ENCODE data around the gene GARIN5B. TPM values are rescaled to one million over a fixed set of nuclear protein-coding genes. Genes with fewer than 3 reads are reported as not detected.

Gene GARIN5B
- total and polyA plus RNA-seq, 2 of the 13 experiments (the other 11 are each of a cell fraction or from before 2014, with no cell fraction given): not detected

DNA sequence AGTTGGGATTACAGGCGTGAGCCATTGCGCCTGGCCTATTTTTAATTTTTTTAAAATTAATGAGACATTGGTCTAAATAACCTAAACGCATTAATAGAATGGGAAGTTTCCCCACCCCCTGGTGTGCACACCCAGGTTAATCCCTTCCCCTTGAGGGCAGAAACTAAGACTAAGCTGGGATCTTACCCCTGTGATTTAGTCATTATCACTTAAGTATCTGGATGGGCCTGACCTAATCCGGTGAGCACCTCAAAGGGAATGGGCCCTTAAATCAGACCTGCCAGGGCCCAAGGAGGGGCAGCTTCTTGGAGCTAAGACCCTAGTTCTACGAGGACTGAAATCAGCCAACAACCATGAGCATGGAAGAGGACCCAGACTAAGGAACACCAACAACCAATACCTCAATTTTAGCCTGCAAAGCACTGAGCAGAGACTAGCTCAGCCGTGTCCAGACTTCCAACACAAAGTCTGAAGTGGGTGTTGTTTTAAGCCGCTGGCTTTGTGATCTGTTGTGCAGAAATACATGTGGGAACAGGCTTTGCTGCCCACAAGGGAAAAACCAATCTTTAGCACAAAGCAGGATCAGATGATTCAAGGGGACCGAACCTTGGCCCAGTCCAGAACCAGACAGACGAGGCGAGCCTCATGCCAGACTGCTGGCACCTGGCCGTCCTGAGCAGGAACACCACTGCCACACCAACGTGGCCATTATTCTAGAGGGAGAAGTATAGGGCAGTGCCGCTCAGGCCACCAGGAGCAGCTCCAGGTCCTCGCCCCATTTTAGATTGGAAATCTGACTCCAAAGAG, 37.4 kb upstream of the GARIN5B start:
- Histone ChIP-seq H3K9me3 (ENCODE audit: low read length) (no peaks in the 10 kb centered on the region), H3K27me3 (ENCODE audit: control insufficient read depth in 1 of 2, insufficient read depth in 2 of 2, low read length in 2 of 2) (no peaks in the 10 kb centered on the region), H3K79me2 (ENCODE audit: insufficient read depth, low read length) (peaks cover 1% of the 10 kb centered on the region), H3K4me3 (replicated peaks in 1 of 3; ENCODE audit: insufficient read depth in 1 of 3, low read depth in 2 of 3, low read length in 3 of 3) (no peak overlapping the region), H3K9ac (ENCODE audit: insufficient read depth, low read depth, low read length) (no peak overlapping the region), H3K4me2 (ENCODE audit: low read depth, low read length) (no peak overlapping the region), H3K36me3 (replicated peaks in 1 of 2; ENCODE audit: control insufficient read depth in 1 of 2, insufficient read depth in 2 of 2, low read length in 2 of 2) (peaks cover 6 to 24% of the 10 kb centered on the region in 2 experiments; a peak in 4 of 5 replicates), H3K27ac (ENCODE audit: extremely low read length, insufficient read depth, low read length) (no peak overlapping the region), H3K4me1 (ENCODE audit: insufficient read depth, low read length) (peaks cover 2% of the 10 kb centered on the region), H4K20me1 (ENCODE audit: insufficient read depth, low read length) (no peaks in the 10 kb centered on the region), H2AFZ (ENCODE audit: low read length) (no peak overlapping the region)
- CTCF ChIA-PET (ENCODE audit: low intra/inter-chr PET ratio, low total read pairs): no interaction called here
- BruUV-seq (replicated peaks): no TSS peak
- ATAC-seq (no peak), DNase-seq (ENCODE audit: low spot score) (no peak), FAIRE-seq (no peak)
- POLR2A ChIA-PET: interaction anchor here (0.7 to 1.4 kb wide), 3 partner anchors 12 to 67 kb away, joined by 3 read pairs; partner anchors contain the start of gene KMT5C
- intact Hi-C loops (cut with micrococcal nuclease; ENCODE audit: unreplicated experiment): no loop called here
- 97% methylated on average over 11 of the region's 14 CpGs for WGBS (ENCODE audit: low lambda C conversion rate)
- in situ Hi-C loops (cut with HindIII; ENCODE audit: extremely low pct_ligation_motif_present, low pct_unique_long_range_greater_than_20kb): no loop called here
- TF ChIP-seq ZNF12 (CRISPR knock-in tag; IDR thresholded peaks at IDR 0.05) (no peak), ZNF614 (CRISPR knock-in tag; IDR thresholded peaks at IDR 0.05; ENCODE audit: borderline replicate concordance) (no peak), ZNF816 (CRISPR knock-in tag; IDR thresholded peaks at IDR 0.05; ENCODE audit: borderline replicate concordance) (no peak), ZNF619 (CRISPR knock-in tag; IDR thresholded peaks at IDR 0.05) (no peak), ZNF605 (CRISPR knock-in tag; IDR thresholded peaks at IDR 0.05) (no peak), ZNF263 (CRISPR knock-in tag; IDR thresholded peaks at IDR 0.05) (no peak)
- TF ChIP-seq, protein P1, sequence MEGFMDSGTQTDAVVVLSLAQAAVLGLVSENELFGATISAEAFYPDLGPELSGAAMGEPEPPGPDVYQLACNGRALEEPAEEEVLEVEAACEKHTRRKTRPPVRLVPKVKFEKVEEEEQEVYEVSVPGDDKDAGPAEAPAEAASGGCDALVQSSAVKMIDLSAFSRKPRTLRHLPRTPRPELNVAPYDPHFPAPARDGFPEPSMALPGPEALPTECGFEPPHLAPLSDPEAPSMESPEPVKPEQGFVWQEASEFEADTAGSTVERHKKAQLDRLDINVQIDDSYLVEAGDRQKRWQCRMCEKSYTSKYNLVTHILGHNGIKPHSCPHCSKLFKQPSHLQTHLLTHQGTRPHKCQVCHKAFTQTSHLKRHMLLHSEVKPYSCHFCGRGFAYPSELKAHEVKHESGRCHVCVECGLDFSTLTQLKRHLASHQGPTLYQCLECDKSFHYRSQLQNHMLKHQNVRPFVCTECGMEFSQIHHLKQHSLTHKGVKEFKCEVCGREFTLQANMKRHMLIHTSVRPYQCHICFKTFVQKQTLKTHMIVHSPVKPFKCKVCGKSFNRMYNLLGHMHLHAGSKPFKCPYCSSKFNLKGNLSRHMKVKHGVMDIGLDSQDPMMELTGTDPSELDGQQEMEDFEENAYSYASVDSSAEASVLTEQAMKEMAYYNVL (CRISPR knock-in tag; IDR thresholded peaks at IDR 0.05; ENCODE audit: borderline replicate concordance): no peak
